Cerebellar nuclear complex (tissue), 1 donor: Measurements from ENCODE around the gene CATSPERE.
"Not testable (repeated sequence)": the region's sequence is repeated elsewhere in the genome, so short reads cannot be mapped to it uniquely, and the experiment has no call there.

Experiments used
- DNase-seq, 2 experiments: peaks; one replicate each; lab custom pipeline; 2025; lab: John Stamatoyannopoulos, UW

Gene CATSPERE

DNA sequence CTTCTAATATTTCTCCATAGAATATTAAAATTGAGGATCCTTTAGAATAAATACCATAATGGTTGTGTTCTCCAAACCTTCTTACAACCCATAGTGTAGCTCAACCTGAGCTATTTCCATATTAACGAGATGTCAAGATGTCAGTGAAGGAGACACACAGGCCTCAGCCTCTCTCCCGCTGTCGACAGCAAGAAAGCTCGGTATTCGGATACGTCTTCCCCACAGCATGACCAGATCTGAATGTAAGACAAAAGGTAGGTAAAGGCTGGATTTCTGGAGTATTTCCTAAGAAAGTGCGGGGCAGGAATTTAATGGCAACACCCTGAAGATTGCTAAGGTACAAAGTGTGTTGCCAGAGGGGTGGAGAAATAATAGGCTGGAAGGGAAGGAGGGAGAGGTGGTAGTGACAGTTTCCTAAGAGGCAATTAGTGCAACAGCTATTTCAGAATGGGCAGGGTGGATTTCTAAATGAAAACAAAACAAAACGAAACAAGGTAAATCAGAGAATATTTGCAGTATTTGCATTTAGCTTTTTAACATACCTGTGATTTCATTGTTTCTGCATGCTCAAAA, 11.1 kb upstream of the CATSPERE start:
- no peak for DNase-seq

DNA sequence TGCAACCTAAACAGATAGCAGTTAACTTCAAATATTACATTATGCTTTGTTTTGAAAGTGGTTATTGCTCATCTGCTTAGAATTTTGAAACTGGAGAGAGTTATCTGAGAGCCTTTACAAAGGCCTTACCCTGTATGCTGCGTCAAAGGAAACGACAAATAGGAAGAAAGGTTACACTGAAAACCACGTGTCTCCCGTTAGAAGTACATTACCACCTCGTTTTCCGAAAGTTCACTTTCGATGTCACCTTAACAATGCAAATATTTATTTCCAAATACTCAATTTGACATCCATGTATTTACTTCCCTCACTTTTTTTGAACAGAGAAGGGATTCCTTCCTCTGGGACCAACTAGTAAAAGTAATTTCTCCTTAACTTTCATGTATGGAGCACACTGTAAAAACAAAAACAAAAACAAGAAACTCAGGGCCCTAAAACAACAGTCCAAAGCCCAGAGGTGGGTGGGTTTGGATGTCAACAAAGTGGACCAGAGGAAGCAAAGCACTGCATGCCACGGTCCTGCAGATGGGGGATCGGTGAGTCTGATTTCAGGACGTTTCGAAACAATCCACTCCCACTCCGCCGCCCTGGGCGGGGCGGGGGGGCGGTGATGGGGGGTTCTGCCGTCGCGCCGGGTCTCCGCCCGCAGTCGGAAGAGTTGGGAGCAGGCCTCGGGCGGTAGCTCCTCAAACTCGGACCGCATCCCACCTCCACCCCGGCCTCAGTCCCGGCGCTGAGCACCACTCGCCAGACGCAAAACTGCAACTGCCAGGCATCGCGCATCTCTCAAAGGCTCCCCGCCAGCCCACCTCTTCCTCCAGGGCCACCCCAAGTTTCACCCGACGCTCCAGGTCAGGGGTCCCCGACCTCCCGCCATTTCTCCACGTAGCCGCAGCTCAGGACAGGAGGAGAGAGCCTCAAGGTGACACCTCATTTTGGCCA, 10.2 kb upstream of the CATSPERE start:
- DNase-seq, result no peak

DNA sequence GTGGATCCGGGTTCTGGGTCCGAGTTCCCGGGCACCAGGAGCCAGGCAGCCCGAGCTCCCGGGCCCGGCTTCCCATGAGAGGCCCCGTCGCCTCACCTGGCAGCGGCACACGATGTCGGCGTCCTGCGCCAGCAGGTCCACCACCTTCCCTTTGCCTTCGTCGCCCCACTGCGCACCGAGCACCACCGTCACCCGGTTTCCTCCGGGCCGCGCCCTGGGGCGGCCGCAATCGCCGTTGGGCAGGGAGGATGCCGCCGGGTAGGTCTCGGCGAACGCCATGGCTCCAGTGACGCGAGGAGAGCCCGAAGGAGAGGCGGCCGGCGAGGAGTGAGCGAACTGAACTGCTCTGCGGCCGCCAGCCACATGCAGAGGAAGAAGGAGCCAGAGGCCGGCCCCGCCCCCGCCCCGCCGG, 9.5 kb upstream of the CATSPERE start, which contains the start of gene ADSS2:
Gene ADSS2 (minus strand): TSS at position 371 of the 412 bp plus-strand sequence. CDS start 92 bp downstream, at position 279.
- no peak for DNase-seq

DNA sequence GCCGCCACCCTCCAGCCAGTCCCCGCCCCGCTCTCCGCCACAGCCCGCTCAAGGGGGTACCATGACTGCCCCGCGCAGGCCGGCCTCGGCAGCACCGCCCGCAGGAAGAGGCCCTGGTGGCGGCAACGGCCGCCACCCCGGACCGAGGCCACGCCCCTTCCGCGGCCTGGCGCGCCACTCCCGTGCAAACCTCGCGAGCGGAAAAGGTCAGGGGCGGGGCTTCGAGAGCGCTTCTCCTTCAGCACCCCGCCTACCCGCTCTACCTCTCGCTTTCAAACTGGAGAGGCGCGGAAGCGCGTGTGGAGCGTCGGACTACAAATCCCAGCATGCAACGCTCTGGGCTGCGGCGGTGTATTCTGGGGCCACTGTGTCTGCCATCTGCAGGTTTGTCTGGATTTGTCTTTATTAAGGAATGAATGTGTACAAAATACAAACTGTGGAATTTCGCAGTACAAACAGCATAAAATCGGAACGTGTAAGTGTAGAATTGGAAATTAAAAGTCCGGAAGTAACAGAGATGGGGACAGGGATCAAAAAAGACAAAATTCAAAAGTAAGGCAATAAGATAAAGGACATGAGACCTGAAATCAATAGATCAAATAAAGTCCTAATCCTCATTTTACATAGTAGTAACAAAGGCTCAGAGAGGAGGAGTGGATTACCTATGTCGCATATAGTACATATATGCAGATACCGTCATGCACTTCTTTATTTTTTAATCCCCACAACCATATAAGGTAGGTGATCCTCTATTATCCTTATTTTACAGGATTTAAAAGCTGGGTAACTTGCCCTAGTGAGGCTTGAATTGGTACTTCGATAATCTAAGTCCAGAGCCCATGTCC, 8.9 kb upstream of the CATSPERE start:
- peak; percentile 93 to 96 for DNase-seq

DNA sequence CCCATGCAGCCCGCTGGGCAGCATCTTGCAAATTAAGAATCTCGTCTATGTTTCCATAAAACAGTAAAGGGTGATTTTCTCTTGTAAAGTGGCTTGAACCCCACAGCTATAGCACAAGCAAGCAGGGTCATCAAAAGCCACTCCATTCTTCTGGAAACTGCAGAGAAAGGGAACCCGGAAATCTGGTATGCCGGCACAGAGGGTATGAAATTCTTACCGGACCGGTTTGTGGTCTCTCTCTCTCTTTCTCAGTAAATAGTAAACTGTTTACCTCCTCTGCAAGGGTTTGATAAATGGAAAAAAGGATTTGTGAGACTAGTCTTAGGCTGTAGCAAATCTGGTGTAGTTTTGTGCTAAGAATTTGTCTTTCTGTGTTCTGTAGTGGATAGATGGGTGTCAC, 6.7 kb upstream of the CATSPERE start:
- DNase-seq, result no peak

DNA sequence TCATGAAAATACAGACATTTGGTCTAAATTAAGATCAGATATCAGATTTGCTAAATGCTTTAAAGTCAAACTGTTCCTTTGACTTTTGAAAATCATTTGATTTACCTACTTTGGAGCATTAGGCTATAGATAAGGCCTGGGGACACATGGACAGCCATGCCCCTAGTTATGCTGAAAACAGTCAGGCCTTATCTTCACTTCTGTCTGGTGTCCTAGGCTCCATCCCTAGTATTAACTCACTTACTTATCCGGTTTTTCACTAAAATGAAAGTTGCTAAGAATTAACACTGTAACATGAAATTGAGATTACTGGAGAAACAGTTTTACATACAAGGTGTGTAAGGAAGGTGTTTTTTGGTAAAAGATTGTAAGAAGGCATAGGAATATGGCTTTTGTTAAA, 4.5 kb upstream of the CATSPERE start:
- no peak for DNase-seq

DNA sequence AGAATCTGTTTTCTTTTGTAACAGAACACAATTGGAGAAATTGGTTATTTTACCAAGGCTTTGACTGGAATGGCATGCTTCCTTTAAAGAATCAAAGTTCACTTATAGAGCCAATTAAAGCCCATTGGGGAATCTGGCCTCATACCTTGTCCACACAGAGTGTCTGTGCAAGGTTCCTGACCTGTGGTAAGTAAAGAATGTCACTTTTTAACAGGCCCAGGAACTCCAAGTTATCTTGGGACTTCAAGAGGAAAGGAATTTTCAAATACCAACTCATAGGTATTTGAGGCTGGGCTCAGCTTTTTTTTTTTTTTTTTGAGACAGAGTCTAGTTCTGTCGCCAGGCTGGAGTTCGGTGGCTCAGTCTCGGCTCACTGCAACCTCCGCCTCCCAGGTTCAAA, 2.3 kb upstream of the CATSPERE start:
- no peak for DNase-seq

DNA sequence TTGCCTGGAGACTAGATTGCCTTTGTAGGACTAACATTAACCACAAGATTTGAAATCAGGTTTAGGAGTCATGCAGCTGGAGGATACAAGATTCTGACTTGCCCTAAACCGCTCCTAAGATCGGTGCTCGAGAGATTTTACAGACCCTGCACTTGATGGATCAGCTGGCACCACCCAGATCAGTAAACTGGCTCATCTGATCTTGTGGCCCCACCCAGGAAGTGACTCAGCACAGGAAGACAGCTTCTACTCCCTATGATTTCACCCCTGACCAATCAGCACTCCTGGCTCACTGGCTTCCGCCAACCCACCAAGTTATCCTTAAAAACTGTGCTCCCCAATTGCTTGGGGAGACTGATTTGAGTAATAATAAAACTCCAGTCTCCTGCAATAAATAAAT, 876 bp upstream of the CATSPERE start:
- no peak for DNase-seq

DNA sequence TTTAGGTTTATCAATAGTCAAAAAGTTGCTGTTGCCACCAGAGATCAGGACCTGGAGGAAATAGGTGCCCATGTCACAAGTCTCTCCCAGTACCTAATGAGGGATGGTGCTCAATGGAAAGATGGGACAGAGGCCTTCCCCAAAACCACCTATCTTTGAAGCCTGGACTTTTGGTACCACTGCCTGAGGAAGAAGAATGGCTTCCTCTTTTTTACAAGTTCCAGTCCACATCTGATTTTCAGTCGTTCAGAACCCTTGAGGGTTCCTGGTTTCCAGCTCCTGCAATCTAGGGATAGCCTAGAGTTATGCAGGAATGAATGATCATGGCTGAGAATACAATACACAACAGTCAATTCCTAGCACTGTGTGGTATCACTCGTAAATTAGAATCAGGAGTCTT, 5.7 kb downstream of the CATSPERE start:
- DNase-seq, result no peak

DNA sequence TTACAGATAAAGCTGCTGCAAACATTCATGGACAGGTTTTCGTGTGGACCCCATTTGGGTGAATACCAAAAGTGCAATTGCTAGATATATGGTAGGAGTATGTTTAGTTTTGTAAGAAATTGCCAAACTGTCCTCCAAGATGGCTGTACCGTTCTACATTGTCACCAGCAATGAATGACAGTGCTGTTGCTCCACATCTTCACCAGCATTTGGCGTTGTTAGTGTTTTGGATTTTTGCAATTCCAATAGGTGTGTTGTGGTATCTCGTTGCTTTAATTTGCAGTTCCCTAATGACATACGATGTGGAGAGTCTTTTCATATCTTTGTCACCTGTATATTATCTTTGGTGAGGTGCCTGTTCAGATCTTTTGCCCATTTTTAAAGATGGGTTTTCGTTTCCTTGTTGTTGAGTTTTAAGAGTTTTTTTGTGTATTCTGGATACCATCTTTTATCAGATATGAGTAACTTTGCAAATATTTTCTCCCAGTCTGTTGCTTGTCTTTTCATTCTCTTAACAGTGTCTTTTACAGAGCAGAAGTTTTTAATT, 12.1 kb downstream of the CATSPERE start:
- DNase-seq, result no peak

DNA sequence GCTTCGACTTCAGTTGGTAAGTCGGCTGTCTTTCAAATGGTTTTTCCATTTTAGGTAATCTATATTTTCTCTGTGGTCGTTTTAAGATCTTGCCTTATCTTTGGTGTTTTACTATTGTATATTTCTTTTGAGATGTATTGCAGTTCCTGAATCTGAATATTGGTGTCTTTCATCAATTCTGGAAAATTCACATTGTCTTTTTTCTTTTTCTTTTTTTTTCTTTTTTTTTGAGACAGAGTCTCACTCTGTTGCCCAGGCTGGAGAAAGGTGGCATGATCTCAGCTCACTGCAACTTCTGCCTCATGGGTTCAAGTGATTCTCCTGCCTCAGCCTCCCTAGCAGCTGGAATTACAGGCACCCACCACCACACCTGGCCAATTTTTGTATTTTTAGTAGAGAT, 23.9 kb downstream of the CATSPERE start:
- DNase-seq, result not testable (repeated sequence)

DNA sequence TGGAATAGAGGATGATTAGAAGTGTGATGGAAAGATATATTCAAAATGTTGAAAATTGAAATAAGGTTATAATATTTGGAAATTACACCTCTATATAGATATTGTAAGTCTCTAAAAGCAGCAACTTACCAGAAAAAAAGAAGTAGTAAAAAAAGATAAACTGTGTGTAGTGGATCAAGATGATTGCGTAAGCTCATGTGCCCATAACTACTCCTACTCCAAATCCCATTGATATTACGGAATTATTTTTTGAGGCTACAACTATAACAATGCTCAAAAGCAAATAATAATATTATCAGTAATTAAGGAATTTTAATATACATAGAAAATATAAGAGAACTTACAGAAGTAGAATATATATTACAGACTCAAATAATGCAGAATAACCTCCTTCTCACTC, 33.6 kb downstream of the CATSPERE start:
- no peak for DNase-seq

DNA sequence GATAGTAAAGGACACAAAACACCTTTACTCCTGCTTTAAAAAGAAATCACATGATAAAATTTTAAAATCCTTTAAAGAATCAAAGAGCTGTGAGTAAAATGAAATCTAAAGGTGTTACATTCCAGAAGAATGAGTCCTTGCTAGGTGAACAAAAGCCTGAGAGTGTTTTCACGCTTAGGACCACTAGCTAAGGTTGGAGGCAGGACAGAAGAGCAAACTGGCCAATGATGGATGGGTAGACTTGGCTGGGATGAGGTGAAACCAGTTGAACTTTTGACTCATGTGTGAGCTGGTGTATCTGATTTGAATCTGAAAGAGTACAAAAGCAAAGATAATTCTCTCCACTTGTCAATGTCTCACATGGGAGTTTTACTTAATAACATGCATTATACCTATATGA, 35.1 kb downstream of the CATSPERE start:
- DNase-seq, result no peak

DNA sequence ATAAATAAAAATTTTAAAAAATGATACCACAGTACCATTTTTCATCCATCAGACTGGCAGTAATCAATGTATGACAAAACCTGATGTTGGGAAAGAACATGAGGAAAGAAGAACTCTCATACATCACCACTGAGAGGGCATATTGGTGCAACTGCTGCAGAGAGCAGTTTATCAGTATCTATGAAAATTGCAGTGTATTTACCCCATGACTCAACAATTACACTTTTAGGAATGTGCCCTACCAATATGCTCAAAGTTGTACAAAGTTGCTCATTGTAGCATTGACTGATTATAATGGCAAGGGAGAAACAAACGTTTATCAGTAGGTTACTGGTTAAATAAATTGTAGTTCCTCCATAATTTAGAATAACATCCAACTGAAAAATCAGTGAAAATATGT, 36.7 kb downstream of the CATSPERE start:
- no peak for DNase-seq

DNA sequence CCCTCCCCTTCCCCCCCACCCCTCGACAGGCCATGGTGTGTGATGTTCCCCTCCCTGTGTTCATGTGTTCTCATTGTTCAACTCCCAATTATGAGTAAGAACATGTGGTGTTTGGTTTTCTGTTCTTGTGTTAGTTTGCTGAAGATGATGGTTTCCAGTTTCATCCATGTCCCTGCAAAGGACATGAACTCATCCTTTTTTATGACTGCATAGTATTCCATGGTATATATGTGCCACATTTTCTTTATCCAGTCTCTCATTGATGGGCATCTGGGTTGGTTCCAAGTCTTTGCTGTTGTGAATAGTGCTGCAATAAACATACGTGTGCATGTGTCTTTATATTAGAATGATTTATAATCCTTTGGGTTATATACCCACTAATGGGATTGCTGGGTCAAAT, 38.4 kb downstream of the CATSPERE start:
- DNase-seq, result not testable (repeated sequence)

DNA sequence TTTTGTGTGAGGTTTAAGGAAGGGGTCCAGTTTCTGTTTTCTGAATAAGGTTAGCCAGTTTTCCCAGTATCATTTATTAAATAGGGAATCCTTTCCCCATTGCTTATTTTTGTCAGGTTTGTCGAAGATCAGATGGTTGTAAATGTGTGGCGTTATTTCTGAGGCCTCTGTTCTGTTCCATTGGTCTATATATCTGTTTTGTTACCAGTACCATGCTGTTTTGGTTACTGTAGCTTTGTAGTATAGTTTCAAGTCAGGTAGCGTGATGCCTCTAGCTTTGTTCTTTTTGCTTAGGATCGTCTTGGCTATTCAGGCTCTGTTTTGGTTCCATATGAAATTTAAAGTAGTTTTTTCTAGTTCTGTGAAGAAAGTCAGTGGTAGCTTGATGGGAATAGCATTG, 39.4 kb downstream of the CATSPERE start:
- not testable (repeated sequence) for DNase-seq

DNA sequence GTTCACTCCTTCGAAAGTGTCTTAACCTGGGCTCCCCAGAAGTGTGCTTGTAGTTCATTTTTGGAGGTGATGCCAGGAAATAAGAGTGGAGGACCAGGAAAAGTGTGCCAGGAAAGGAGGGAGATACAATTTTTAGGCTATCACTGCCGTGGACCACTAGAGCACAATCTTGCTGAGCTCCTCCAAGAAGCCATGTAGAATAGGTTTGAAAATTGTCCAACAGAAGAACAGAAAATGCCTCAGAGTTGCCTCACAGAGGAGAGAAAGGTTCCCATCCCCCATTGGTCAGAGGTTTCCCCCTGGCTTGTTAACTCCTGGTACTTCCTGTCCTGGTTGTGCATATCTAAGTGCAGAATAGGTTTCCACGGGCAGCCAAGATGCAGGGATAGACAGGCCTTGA, 41.6 kb downstream of the CATSPERE start:
- no peak for DNase-seq

DNA sequence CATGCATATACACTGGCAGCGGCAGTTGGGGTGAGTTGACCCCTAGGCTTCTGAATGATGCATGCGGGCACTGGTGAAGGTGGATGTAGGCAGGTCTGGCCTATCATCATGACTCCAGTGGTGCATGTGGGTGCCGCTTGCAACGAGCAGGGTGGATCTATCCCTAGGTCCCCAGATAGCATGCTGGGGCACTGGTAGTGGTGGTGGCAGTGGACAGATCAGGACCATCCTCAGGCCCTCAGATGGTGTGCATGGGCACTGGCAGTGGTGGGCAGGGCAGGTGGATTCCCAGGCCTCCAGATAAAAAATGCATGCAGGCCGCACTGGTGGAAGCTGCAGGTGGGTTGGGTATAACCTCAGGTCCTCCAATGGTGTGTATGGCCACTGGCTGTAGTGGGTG, 52.4 kb downstream of the CATSPERE start:
- DNase-seq, result no peak

DNA sequence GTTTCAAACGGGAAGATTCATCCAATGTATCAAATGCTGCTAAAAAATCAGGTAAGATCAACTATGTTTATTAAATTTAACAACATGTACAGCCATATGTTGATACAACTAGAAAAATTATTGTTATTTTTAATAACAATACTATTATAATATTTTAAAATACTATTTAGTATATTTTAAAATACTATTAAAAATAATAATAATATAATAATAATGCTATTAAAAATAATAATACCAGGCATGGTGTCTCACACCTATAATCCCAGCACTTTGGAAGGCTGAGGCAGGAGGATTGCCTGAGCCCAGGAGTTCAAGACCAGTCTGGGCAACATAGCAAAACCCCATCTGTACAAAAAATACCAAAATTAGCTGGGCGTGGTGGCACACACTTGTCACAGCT, 54.6 kb downstream of the CATSPERE start:
- DNase-seq, result no peak

DNA sequence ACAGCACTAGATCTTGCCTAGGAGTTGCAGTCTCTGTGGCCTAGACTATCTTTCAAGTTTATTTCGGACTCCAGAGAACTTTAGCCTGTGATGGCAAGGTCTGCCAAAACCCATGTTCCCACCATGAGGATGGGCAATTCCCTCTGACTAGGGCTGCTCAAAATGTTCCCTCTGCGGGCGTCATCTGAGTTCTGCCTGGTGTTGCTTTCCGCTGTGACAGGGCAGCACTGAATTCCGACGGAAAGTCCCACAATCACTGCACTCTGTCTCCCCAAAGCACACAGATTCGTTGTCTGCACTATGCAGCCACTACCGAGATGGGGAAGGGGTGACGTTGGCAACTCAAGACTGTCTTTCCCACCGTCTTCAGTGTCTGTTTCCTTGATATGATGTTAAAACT, 75.2 kb downstream of the CATSPERE start:
- no peak for DNase-seq

DNA sequence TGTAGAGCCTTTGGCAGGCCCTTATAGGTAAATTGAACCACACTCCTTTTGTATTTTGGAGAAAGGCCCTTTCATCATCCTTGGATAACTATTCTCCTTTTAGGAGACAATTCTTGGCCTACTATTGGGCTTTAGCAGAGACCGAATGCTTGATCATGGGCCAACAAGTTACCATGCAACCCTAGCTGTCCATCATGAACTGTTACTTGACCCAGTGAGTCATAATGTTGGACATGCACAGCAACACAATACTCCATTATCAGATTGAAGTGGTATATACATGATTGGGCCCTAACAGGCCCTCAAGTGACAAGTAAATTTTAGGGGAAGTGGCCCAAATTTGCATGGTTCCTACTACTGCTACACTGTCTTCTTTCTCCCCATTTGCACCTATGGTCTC, 84.4 kb downstream of the CATSPERE start:
- no peak for DNase-seq

DNA sequence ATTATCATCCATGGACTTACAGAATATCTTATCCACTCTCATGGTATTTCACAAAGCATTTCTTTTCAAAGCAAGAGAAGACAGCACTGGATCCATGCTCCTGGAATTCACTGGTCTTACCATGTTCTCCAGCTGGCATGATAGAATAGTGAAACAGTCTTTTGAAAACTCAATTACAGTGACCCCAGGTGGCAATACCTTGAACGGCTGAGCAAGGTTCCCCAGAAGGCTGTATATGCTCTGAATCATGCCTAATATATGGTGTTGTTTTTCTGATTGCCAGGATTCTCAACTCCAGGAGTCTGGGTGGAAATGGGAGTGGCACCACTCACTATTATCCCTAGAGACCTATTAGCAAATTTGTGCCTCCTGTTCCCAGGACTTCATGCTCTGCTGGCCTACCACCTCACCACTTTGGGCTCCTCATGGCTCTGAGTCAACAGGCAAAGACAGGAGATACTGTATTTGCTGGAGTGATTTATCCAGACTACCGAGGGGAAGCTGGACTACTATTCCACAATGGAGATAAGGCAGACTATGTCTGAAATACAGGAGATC, 87.6 kb downstream of the CATSPERE start:
- no peak for DNase-seq
